PC-9 (cell line): ENCODE data around the gene LRRC19.

Source experiments
- EZH2 ChIP-seq: fragments of 200-600 bp; sonication (generic); IDR thresholded peaks from 2 replicates; pipeline ENCODE4 v1.8.0; 2017; ENCODE audit warnings: antibody characterized with exemption, low read depth
- TF ChIP-seq, protein P1 (sequence below): fragments of 200-600 bp; sonication (generic); conservative IDR thresholded peaks from 2 replicates; pipeline ENCODE4 v1.6.1; 2017; ENCODE audit warnings: mixed run types, antibody characterized with exemption, mild to moderate bottlenecking, moderate library complexity

DNA sequence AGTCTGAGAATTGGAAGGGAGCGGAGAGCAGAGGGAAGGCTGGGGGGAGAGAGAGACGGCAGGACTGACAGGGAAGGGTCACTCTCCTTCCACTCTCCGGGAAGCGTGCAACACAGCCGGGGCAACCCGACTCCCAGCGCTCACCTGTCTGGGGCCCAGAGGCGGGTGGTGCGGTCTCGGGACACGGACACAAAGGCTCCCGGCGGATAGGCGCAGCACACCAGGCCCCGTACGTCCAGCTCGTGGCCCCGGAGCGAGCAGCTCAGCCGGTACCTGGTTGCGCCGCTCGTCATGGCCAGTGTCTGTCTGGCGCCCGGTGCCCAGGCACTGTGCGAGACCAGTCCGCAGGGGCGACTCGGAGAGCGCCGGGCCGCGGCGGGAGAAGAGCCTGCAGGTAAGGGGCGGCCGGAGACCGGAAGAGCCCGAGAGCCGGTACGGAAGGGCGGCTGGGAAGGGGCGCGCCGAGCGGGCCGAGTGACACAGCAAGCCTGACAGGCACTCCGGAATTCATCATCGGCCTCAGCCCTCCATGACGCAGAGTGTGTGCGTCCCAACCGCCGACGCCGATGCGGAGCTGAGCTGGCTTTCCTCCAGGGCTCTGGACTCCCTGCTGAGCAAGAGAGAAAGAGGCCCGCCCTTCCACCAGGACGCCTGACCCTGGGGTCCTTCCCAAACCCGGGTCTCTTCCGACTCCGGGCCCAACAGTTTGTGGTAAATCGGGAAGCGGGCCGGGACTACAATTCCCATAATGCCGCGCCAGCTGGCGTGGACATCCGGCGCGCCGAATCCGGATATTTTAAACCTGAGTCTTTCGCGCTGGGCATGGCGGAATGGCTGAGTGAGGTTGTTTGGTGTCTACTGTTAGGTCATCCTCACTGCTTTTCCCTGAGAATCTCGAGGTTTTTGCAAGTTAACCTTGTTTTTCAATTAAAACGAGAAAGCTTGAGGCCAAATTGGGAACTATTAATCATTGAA, 58.4 kb downstream of the LRRC19 start, which contains the start of gene PLAA:
- TF ChIP-seq, protein P1, sequence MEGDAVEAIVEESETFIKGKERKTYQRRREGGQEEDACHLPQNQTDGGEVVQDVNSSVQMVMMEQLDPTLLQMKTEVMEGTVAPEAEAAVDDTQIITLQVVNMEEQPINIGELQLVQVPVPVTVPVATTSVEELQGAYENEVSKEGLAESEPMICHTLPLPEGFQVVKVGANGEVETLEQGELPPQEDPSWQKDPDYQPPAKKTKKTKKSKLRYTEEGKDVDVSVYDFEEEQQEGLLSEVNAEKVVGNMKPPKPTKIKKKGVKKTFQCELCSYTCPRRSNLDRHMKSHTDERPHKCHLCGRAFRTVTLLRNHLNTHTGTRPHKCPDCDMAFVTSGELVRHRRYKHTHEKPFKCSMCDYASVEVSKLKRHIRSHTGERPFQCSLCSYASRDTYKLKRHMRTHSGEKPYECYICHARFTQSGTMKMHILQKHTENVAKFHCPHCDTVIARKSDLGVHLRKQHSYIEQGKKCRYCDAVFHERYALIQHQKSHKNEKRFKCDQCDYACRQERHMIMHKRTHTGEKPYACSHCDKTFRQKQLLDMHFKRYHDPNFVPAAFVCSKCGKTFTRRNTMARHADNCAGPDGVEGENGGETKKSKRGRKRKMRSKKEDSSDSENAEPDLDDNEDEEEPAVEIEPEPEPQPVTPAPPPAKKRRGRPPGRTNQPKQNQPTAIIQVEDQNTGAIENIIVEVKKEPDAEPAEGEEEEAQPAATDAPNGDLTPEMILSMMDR, result no peak
- TF ChIP-seq EZH2, result no peak
